Stimulated activated CD8-positive, alpha-beta memory T cell treated with anti-CD3 and anti-CD28 coated beads, Interleukin-4, amount 100 ng/mL, for 1 hour (primary cell): Measurements from ENCODE around the gene PLEKHA1.

Experiments used
- DNase-seq, 2 donors: peaks; one replicate each; pipeline ENCODE4 v3.0.0-alpha.2; 2020; ENCODE audit warnings: low read depth in 2 of 2, low spot score in 1 of 2

The PLEKHA1 gene

DNA sequence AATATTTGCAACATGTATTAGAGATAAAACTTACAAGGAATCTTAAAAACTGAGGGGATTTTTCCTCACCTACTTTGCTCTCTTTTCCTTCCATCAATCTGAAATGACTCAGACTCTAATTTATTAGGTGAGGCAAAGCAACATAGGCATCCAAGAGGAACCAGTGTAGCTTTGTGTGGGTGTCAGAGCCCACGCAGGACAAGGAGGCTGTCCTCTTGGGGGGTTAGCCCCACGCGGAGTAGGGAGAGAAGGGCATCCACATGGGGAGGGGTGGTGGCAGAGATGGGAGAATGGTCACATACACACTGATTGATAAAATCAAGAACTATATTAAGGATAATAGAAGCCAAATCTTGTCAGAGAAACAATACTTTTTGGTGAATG lies 46.1 kb downstream of the PLEKHA1 start:
- DNase-seq = no peak

GRCh38 chr10:122421054-122421625 lies 46.6 kb downstream of the PLEKHA1 start:
- no peak for DNase-seq

GRCh38 chr10:122421742-122422141 lies 47.2 kb downstream of the PLEKHA1 start:
- no peak for DNase-seq

- DNase-seq = peak; percentile 7 to 11
Measured at GRCh38 chr10:122422266-122422989, 47.9 kb downstream of the PLEKHA1 start.

DNA sequence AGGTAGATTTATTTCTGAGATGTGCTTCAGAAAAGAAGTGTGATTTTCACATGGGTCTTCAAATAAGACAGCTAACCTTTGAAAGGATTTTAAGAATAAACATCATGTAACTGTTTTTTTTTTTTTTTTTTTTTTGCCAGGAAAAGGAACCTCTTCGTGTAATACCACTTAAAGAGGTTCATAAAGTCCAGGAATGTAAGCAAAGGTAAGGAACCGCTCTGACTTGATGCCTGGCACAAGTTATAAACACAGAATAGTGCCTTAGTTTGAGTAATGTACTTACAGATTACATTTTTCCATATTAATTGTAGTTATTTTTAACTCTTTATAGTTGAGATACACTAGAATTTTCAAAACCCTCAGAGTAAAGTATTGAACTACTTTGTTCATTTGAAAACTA lies 49.6 kb downstream of the PLEKHA1 start:
- no peak for DNase-seq

GRCh38 chr10:122426829-122427228 lies 52.3 kb downstream of the PLEKHA1 start:
- no peak for DNase-seq

- no peak for DNase-seq
Measured at GRCh38 chr10:122427280-122427679, 52.8 kb downstream of the PLEKHA1 start.

GRCh38 chr10:122435212-122435827 lies 60.8 kb downstream of the PLEKHA1 start:
- no peak for DNase-seq

DNA sequence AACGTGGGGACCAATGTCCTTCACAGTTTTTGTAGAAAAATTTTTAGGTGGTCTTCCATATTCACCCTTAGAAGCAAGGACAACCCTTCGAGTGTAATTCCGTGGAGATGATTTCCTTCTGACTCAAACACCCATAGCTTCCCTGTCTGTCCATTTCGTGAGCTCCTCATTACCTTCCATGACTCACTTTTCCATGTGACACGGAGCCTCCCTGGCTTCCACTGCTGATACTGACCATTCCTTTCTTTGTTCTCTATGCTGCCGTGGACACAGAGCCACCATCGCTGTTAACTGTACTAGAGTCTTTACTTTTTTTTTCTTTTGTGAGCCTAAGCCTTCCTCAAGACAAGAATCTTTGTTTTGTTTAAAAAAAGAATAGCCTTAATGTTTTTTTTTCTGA lies 67.5 kb downstream of the PLEKHA1 start:
- no peak for DNase-seq

- DNase-seq = no peak
Measured at GRCh38 chr10:122445469-122445868, 71.0 kb downstream of the PLEKHA1 start.

DNA sequence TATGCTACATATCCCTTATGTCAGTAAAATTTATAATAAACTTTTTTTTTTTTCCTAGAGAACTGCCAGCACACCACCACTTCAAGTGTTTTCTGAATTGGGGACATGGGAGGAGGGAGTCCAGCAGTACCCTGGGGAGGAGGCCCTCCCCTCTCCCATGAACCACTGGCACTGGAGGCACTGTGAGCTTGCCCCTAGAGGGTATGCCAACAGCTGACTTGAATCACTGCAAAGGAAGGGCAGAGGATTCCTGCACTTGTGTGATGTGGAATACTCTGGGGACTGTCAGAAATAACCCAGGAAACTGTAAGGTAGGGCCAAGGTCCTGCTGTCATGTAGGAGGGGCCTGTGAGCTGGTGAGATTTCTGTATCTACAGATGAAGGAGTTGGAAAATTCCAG lies 71.4 kb downstream of the PLEKHA1 start:
- no peak for DNase-seq

- no peak for DNase-seq
Measured at GRCh38 chr10:122446668-122447423, 72.3 kb downstream of the PLEKHA1 start.

- DNase-seq = no peak
Measured at GRCh38 chr10:122448600-122448999, 74.1 kb downstream of the PLEKHA1 start.

DNA sequence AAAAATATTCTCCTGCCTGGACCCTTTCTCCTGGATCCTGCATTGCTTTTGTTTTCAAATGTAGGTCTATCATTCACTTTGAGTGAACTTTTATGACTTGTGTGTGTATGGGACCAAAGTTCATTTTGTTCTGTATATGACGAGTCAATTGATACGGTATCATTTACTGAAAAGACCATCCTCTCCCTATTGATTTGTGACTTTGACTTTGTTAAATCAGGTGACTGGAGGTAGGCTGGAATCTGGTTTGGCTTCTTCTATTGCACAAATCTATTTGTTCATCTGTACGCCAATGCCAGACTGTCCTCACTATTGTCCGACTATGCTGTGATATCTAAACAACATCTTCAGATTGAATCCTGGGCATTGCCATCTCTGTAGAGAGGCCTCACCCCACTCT lies 74.6 kb downstream of the PLEKHA1 start:
- no peak for DNase-seq

DNA sequence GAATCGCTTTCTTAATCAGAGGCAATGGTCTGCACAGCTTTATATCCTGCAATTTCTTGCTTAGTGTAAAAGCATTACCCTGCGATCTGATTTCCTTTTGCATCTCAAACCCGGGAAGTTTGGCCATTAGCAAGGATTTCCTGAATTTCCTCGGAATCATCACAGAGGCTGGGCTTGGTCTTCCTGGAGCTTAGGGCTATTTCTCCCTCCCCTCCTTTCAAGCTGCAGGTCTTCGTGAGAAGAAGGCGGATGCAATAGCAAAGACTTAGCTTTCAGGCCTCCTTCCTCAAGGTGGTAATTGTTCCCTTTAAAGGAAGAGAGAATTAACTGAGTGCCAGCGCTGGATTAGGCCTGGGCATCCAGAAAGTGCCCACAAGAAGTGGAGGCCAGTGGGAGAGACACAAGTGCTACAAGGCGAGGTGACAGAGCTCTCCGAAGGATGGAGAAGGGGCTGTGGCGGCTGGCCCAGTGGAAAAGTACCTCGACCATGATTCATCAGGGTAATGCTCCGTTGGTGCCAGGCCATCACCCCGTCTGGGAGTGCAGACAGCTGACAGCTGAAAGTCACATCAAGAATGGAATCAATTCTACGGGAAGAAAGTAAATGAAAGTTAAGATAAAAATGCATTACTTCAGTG lies 76.0 kb downstream of the PLEKHA1 start:
- DNase-seq = no peak

DNA sequence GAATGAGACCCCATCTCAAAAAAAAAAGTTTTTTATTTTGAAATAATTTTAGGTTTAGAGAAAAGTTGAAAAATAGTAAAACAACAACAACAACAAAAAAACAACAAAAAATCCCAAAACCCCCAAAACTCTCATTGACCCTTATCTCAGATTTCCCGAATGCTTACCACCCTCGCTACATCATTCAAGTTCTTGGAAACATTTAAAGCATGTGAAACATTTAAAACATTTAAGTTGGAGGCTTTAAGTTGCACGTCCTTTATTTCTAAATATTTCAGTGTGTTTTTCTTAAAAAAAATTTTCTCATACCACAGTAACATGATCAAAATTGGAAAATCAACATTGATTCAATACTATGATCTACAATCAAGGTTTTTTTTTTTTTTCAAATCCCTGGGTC lies 79.6 kb downstream of the PLEKHA1 start:
- DNase-seq = no peak

DNA sequence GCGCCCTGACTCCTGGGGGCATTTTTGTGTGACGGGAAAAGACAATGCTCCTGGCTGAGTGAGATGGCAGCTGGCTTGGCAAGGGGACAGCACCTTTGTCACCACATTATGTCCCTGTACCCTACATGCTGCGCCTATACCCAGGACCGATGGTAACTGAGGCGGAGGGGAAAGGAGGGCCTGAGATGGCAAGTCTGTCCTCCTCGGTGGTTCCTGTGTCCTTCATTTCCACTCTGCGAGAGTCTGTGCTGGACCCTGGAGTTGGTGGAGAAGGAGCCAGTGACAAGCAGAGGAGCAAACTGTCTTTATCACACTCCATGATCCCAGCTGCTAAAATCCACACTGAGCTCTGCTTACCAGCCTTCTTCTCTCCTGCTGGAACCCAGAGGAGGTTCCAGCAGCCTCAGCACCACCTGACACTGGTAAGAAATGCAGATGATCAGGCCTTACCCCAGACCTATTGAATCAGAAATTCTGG lies 80.1 kb downstream of the PLEKHA1 start, which contains the start of gene ARMS2:
Gene ARMS2 (plus strand): TSS at position 51 of the 478 bp plus-strand sequence. CDS start 75 bp downstream, at position 126.
- DNase-seq = no peak

DNA sequence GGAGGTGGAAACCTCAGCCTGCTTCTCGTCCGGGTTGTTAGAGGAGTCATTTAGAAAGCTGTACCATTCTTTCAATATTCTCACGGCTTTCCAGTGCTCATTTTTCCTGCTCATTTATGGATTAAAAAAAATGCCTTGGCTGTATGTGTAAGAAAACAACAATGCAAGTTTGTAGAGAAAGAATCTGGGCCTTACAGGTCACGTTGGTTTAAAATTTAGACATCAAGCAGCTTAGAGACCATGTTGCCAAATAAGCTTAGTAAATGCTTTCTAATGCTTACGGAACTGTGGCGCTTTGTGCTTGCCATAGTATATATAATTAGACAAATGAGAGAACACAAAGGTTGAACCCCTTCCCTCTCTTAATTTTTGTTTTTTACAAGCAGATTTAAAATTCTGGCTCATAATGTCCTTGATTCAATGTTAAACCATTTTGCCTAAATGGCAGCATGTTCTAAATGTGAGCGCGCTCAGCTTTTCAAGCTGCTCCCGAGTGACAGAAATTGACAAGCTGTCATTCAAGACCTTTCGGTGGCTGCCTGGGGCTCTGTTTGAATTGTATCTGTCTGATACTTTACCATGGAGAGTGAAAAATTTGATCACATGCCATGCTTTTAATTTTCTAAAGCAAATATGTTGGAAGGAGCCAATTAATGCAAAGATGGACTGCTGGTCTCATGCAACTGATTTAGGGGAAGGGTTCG lies 81.0 kb downstream of the PLEKHA1 start:
- no peak for DNase-seq

DNA sequence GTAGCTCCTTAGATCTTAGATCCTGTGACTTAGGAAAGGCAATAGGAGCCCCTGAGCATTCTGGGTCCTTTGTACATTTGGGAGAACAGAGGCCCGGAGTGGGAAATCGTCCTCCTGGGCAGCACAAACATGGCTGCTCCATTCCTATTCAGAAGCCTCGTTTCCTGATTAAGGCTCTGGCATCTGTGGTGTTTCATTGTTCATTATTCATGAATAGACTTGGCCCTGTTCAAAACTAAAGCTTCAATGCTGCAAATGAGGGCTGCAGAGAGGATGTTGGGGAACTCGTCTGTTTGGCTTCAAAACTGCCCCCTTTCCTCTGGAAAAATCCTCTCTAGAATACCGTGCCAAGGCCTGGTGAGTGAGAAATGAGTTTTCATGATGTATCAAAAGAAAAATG lies 83.4 kb downstream of the PLEKHA1 start:
- no peak for DNase-seq

DNA sequence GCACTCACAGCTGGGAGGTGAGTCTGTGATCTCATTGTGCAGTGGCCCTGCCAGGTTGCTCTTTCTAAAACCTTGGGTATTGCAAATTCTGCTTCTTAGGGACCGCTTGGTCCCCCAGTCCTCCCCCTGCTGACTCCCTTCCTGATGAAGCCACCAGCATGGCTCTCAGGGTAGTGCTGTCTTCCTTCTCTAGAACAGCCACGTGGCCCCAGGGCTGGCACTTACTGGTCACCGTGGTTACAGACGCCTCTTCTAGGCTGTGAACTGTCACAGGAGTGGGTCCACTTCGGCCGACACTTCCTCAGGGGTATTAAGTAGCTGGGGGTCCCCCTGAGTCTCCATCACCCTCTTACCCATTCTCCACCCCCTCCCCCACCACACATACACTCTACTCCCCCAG lies 84.2 kb downstream of the PLEKHA1 start:
- no peak for DNase-seq
